HG03139 (cell line): ENCODE results near the gene BAHCC1.
"Not testable (repeated sequence)": the region's sequence is repeated elsewhere in the genome, so short reads cannot be mapped to it uniquely, and the experiment has no call there.

Experiments
- ATAC-seq: cut with Tn5 transposase; IDR thresholded peaks from one replicate; pipeline ENCODE4 v1.9.1; 2021; ENCODE audit not compliant: unreplicated experiment

BAHCC1 gene

GRCh38 chr17:81425716-81426392, 30.6 kb downstream of the BAHCC1 start:
- not testable (repeated sequence) for ATAC-seq

- ATAC-seq: no peak
Measured at GRCh38 chr17:81426393-81427172, 31.3 kb downstream of the BAHCC1 start.

- no peak for ATAC-seq
Measured at GRCh38 chr17:81427173-81428120, 32.2 kb downstream of the BAHCC1 start.

DNA sequence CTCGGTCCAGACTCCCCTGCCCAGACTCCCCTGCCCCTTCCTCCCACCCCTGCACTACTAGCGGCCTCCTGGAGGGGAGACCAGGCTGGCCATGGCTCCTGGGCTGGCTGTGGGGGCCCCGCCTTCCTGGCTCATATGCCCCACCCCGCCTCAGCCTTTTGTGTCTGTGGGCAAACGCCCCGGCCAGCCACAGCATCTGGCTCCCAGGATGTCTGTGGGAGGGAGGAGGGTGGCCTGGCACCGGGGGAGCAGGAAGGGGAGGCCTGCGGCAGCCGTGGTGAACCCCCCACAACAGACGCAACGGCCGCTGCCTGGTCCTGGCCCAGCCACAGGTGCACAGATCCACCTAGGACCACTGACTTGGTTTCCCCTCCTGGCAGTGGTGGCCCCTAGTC, 32.9 kb downstream of the BAHCC1 start:
- no peak for ATAC-seq

- ATAC-seq: no peak
Measured at GRCh38 chr17:81428516-81428915, 33.3 kb downstream of the BAHCC1 start.

- no peak for ATAC-seq
Measured at GRCh38 chr17:81428948-81429774, 33.9 kb downstream of the BAHCC1 start.

GRCh38 chr17:81429821-81430551, 34.7 kb downstream of the BAHCC1 start:
- no peak for ATAC-seq

DNA sequence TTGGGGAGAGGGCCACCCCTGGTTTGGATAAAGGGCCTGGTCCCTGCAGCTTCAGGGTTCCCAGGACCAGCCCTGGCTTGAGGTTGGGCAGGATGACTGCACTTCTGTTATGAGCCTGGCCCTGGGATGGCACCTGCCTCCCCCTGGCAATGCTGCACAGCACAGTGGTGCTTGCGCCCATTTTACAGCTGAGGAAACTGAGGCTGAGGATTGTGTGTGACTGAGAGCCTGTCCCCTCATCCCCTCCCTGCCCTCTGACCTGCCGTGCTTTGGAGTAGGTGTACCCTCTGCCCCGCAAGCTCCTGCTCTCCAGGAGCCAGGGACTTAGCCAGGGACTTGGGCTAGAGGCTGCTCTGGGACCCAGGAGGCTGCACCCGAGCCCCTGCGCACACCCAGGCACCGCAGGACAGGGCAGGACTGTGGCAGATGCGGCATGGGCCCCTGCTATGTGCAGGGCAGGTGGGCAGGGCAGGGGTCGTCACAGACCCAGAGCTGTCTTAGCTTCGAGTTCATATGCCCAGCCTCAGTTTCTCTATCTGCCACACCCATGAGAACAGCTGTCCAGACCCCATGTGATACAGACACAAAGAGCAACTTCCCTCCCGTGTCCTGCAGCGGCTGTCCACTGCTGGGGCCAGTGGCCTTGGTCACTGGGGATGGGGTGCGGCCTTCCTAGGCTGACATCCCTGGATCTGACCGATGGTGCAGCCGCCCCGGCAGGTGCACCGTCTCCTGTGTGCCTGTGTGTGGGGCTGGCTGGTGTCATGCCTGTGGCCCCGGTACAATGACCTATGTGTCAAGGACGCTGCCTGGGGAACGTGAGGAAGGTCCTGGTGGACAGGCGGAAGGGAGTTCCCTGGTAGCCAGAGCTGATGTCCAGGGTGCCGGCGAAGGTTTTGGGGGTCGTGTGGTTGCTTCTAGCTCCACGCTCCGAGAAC, 36.6 kb downstream of the BAHCC1 start:
- ATAC-seq: no peak

GRCh38 chr17:81432941-81433340, 37.7 kb downstream of the BAHCC1 start:
- no peak for ATAC-seq

DNA sequence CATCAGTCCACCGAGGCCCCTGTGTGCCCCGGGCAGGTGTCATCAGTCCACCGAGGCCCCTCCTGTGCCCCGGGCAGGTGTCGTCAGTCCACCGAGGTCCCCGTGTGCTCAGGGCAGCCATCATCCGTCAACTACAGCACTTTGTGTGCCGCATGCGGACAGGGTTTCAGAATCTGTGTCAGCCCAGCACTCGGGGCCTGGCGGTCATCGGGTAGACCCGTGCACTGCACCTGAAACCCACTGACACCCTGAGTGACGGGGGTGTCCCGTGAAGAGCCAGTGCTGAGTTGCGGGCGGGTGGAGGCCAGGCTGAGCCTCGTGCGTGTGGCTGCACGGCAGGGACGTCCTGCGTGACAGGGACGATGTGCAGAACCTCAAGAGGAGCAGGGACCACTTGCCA, 38.4 kb downstream of the BAHCC1 start:
- no peak for ATAC-seq

DNA sequence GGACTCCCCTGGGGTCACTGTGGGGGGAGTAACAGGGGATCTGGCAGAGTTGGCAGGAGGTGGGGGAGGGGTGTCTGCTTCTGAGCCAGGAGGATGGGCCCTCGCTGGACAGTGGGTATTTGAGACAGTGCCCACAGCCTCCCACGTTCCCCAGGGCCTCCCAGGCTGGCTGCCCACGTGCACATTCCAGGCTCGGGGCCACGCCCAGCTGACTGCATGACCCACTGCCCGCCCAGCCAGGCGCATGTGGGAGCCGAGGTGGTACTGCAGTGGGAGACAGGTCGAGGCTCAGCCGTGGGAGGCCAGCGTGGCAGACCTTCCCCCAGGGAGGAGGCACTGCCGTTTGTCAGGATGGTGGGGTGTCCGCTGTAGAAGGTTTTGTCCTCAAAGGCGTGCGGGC, 38.8 kb downstream of the BAHCC1 start:
- no peak for ATAC-seq

- no peak for ATAC-seq
Measured at GRCh38 chr17:81434681-81435417, 39.6 kb downstream of the BAHCC1 start.

GRCh38 chr17:81435652-81436293, 40.5 kb downstream of the BAHCC1 start:
- no peak for ATAC-seq

GRCh38 chr17:81436294-81436849, 41.1 kb downstream of the BAHCC1 start:
- ATAC-seq: no peak

- no peak for ATAC-seq
Measured at GRCh38 chr17:81437191-81437651, 42.0 kb downstream of the BAHCC1 start.

DNA sequence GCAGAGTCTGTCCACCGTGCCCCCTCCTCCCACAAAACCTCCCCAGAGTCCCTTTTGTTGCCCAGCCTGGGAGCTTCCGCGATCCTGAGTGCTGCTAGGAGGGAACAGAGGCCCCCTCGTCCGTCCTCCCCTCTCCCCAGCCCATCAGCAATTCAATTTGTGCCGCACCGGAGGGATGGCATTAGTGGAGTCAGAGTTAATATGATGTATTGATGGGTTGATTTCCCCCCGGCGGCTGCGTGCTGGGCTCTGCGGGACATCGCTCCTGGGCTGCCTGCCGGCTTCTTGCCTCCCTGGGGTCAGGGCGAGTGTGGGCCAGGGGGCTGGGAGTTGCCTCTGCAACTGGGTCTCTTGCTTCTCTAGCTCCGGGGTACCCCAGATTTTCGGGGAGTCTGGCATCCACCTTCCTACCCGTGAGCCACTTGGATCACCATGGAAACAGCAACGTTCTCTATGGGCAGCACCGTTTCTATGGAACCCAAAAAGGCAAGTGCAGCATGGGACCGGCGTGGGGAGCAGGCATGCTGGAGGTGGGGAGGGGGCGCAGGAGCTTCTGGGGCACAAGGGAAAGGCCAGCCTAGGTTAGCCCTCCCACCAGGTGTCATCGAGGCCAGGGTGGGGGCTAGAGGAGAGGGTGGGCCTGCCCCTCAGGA, 42.9 kb downstream of the BAHCC1 start:
- no peak for ATAC-seq

GRCh38 chr17:81438688-81439087, 43.4 kb downstream of the BAHCC1 start:
- ATAC-seq: no peak
